OCI-LY1 (cell line): ENCODE measurements around the gene CCDC120.

Experiments
- H2AFZ ChIP-seq: fragments of 200-600 bp; sonication (generic), shearing (Covaris generic); 2 replicates; pipeline ENCODE4 v1.6.0; 2014; ENCODE audit warnings: antibody characterized with exemption, mild to moderate bottlenecking, low read length
- H3F3A ChIP-seq: fragments of 200-600 bp; sonication (generic), shearing (Covaris generic); 2 replicates; pipeline ENCODE4 v1.6.0; 2014; ENCODE audit warnings: mild to moderate bottlenecking, antibody characterized with exemption, low read length, moderate library complexity; ENCODE audit not compliant: insufficient read depth
- H3K27ac ChIP-seq: fragments of 200-600 bp; sonication (generic); 2 replicates; pipeline ENCODE4 v1.5.1; 2014; ENCODE audit warnings: low read length, mixed run types, mild to moderate bottlenecking, low read depth; ENCODE audit not compliant: poor library complexity, severe bottlenecking
- H3K27me3 ChIP-seq: fragments of 200-600 bp; sonication (generic); 2 replicates; pipeline ENCODE4 v1.6.0; 2014; ENCODE audit warnings: antibody characterized with exemption, mild to moderate bottlenecking, low read length, moderate library complexity; ENCODE audit not compliant: insufficient read depth
- H3K36me3 ChIP-seq: fragments of 200-600 bp; sonication (generic); 2 replicates; pipeline ENCODE4 v1.6.1; 2014; ENCODE audit warnings: mild to moderate bottlenecking, antibody characterized with exemption, low read length, moderate library complexity, mixed read lengths; ENCODE audit not compliant: insufficient read depth
- H3K4me1 ChIP-seq: fragments of 200-600 bp; sonication (generic); 2 replicates; pipeline ENCODE4 v1.5.1; 2014; ENCODE audit warnings: mild to moderate bottlenecking, low read length, moderate library complexity; ENCODE audit not compliant: insufficient read depth, severe bottlenecking
- H3K4me2 ChIP-seq: fragments of 200-600 bp; sonication (generic), shearing (Covaris generic); 2 replicates; pipeline ENCODE4 v1.6.1; 2014; ENCODE audit warnings: low read length
- H3K4me3 ChIP-seq: fragments of 200-600 bp; sonication (generic); 2 replicates; pipeline ENCODE4 v1.5.1; 2014; ENCODE audit warnings: low read length, low read depth, mild to moderate bottlenecking, mixed read lengths; ENCODE audit not compliant: poor library complexity, severe bottlenecking
- H3K79me2 ChIP-seq: fragments of 200-600 bp; shearing (Covaris generic); 2 replicates; pipeline ENCODE4 v1.6.1; 2016; ENCODE audit warnings: mixed run types, low read length, mixed read lengths; ENCODE audit not compliant: insufficient read depth
- H3K9ac ChIP-seq: fragments of 200-600 bp; sonication (generic), shearing (Covaris generic); 2 replicates; pipeline ENCODE4 v1.6.1; 2014; ENCODE audit warnings: mild to moderate bottlenecking, low read length, mixed read lengths
- H3K9me2 ChIP-seq: fragments of 200-600 bp; sonication (generic), shearing (Covaris generic); 2 replicates; pipeline ENCODE4 v1.6.1; 2014; ENCODE audit warnings: low read depth, mild to moderate bottlenecking, low read length, mixed read lengths
- H3K9me3 ChIP-seq: fragments of 200-600 bp; shearing (Covaris generic); 2 replicates; pipeline ENCODE4 v1.6.1; 2014; ENCODE audit warnings: low read length, mixed read lengths
- H4K20me1 ChIP-seq: fragments of 200-600 bp; sonication (generic), shearing (Covaris generic); 2 replicates; pipeline ENCODE4 v1.6.0; 2016; ENCODE audit warnings: mild to moderate bottlenecking, low read length; ENCODE audit not compliant: insufficient read depth
- CTCF ChIP-seq: fragments of 200-600 bp; sonication (generic), shearing (Covaris generic); IDR thresholded peaks from 2 replicates; pipeline ENCODE4 v1.5.1; 2017; ENCODE audit warnings: mild to moderate bottlenecking, antibody characterized with exemption, low read length, moderate library complexity, mixed read lengths
- EZH2 ChIP-seq: fragments of 200-600 bp; sonication (generic), shearing (Covaris generic); IDR thresholded peaks from 2 replicates; pipeline ENCODE4 v1.8.0; 2017; ENCODE audit warnings: borderline replicate concordance, mixed run types, mild to moderate bottlenecking, antibody characterized with exemption, low read length, moderate library complexity, mixed read lengths

CCDC120 gene

GRCh38 chrX:49029876-49030275, 28.9 kb upstream of the CCDC120 start:
- Histone ChIP-seq H4K20me1 (no peaks in the 10 kb centered on the region), H3K4me3 (no peak overlapping the region), H3K27me3 (no peaks in the 10 kb centered on the region), H3K9me2 (no peaks in the 10 kb centered on the region), H3K9me3 (no peaks in the 10 kb centered on the region), H3K4me1 (no peaks in the 10 kb centered on the region), H2AFZ (no peak overlapping the region), H3K4me2 (no peak overlapping the region), H3F3A (no peaks in the 10 kb centered on the region), H3K36me3 (peaks cover 6% of the 10 kb centered on the region), H3K27ac (no peak overlapping the region), H3K9ac (no peak overlapping the region), H3K79me2 (no peaks in the 10 kb centered on the region)
- TF ChIP-seq EZH2 (no peak), CTCF (no peak)

- no peaks in the 10 kb centered on the region for H3K9me2 ChIP-seq
Measured at GRCh38 chrX:49030283-49030682, 28.5 kb upstream of the CCDC120 start.

GRCh38 chrX:49037883-49038475, 20.8 kb upstream of the CCDC120 start:
- Histone ChIP-seq H3K4me3 (no peak overlapping the region), H4K20me1 (no peaks in the 10 kb centered on the region), H3K36me3 (peaks cover 31% of the 10 kb centered on the region), H3K9me2 (no peaks in the 10 kb centered on the region), H3K27me3 (no peaks in the 10 kb centered on the region), H2AFZ (no peak overlapping the region), H3K4me2 (no peak overlapping the region), H3K79me2 (no peaks in the 10 kb centered on the region), H3K9ac (no peak overlapping the region), H3F3A (no peaks in the 10 kb centered on the region), H3K9me3 (no peaks in the 10 kb centered on the region), H3K4me1 (peaks cover 28% of the 10 kb centered on the region), H3K27ac (no peak overlapping the region)
- TF ChIP-seq EZH2 = no peak
- no peak for TF ChIP-seq CTCF

More at GRCh38 chrX:49030283-49030682, 28.5 kb upstream of the CCDC120 start:
- TF ChIP-seq EZH2 (no peak), CTCF (no peak)
- Histone ChIP-seq H3K27me3 (no peaks in the 10 kb centered on the region), H3K9ac (no peak overlapping the region), H3K9me3 (no peaks in the 10 kb centered on the region), H3K27ac (no peak overlapping the region), H3K4me2 (no peak overlapping the region), H3K4me1 (no peaks in the 10 kb centered on the region), H3F3A (no peaks in the 10 kb centered on the region), H3K36me3 (peaks cover 6% of the 10 kb centered on the region), H2AFZ (no peak overlapping the region), H4K20me1 (no peaks in the 10 kb centered on the region), H3K79me2 (no peaks in the 10 kb centered on the region), H3K4me3 (no peak overlapping the region)
